ENCODE results near the gene ATL1. TPM values are rescaled to one million over a fixed set of nuclear protein-coding genes. Genes with fewer than 3 reads are reported as not detected.

The ATL1 gene
- total RNA-seq, 1 donor from 2014 or later: 8.4 TPM

DNA sequence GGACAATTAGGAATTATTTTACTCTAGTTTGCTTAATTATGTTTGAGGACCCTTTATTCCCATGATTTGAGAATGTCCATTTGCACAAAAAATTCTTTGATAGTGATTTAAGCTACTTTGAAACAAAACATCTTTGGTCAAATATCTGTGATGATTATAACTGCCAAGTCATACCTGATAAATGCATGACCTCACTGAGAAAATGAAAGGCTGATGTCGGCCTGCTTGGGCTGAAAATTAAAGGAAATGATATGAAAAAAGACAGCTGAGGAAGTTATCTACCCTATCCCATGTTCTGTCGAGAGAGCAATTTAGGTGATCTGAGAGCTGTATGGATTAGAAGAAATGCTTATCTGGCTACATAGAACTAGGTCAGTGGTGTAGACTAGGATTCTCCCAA is 43.6 kb downstream of the ATL1 start:
- Histone ChIP-seq H3K4me1 (no peaks in the 10 kb centered on the region), H3K36me3 (no peaks in the 10 kb centered on the region), H3K4me3 (no peak overlapping the region), H3K27me3 (ENCODE audit: low read depth) (no peaks in the 10 kb centered on the region), H3K9me3 (no peaks in the 10 kb centered on the region), H3K27ac (no peak overlapping the region)
- ATAC-seq (no peak), DNase-seq (no peak)
- TF ChIP-seq, protein P1, sequence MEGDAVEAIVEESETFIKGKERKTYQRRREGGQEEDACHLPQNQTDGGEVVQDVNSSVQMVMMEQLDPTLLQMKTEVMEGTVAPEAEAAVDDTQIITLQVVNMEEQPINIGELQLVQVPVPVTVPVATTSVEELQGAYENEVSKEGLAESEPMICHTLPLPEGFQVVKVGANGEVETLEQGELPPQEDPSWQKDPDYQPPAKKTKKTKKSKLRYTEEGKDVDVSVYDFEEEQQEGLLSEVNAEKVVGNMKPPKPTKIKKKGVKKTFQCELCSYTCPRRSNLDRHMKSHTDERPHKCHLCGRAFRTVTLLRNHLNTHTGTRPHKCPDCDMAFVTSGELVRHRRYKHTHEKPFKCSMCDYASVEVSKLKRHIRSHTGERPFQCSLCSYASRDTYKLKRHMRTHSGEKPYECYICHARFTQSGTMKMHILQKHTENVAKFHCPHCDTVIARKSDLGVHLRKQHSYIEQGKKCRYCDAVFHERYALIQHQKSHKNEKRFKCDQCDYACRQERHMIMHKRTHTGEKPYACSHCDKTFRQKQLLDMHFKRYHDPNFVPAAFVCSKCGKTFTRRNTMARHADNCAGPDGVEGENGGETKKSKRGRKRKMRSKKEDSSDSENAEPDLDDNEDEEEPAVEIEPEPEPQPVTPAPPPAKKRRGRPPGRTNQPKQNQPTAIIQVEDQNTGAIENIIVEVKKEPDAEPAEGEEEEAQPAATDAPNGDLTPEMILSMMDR (IDR thresholded peaks at IDR 0.05): no peak
- intact Hi-C loops (cut with DNase I): no loop called here

DNA sequence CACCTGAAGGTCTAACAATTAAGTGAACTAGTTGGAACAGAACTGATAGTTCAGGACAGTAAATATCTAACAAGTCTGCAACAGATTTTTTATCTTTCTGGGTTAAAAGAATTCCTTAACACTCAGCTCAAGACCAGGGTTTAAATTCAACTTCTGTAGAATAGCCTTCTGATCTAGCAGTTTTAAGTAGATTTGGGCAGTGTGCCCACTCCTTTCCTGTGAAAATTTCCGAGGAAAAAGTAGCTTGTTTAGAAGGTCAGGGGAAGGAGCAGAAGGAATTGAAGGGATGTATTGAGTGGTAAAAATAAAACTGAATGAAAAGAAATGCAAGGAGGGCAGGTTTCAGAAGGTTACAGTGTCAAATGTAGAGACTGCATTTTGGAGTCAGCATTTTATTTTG is 45.8 kb downstream of the ATL1 start:
- Histone ChIP-seq H3K4me3 (no peak overlapping the region), H3K36me3 (no peaks in the 10 kb centered on the region), H3K27ac (no peak overlapping the region), H3K9me3 (no peaks in the 10 kb centered on the region), H3K27me3 (ENCODE audit: low read depth) (no peaks in the 10 kb centered on the region), H3K4me1 (no peaks in the 10 kb centered on the region)
- ATAC-seq: no peak
- TF ChIP-seq, protein P1 (IDR thresholded peaks at IDR 0.05): no peak
- no peak for DNase-seq
- intact Hi-C loops (cut with DNase I): no loop called here

DNA sequence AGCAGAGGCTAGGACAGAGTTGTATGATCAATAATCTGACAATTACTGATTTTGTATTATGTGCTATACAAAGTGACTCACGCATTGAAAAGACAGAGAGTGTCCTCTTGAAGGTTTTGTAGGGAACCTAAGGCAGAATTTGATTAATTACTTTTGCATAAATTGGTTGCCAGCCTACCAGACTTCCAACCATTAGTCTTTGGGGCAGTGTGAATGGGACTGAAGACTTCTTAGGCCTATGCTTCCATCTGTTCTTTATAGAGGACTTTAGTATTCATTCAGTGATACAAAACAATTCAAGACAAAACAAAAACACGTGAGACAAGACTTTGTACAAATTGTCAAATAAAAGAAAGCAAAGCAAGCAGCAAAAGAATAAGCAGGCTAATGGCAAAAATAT is 46.5 kb downstream of the ATL1 start:
- no peak for DNase-seq
- Histone ChIP-seq H3K27me3 (ENCODE audit: low read depth) (no peaks in the 10 kb centered on the region), H3K36me3 (no peaks in the 10 kb centered on the region), H3K4me3 (no peak overlapping the region), H3K9me3 (no peaks in the 10 kb centered on the region), H3K4me1 (no peaks in the 10 kb centered on the region), H3K27ac (no peak overlapping the region)
- TF ChIP-seq, protein P1 (IDR thresholded peaks at IDR 0.05): no peak
- intact Hi-C loops (cut with DNase I): no loop called here
- ATAC-seq: no peak

DNA sequence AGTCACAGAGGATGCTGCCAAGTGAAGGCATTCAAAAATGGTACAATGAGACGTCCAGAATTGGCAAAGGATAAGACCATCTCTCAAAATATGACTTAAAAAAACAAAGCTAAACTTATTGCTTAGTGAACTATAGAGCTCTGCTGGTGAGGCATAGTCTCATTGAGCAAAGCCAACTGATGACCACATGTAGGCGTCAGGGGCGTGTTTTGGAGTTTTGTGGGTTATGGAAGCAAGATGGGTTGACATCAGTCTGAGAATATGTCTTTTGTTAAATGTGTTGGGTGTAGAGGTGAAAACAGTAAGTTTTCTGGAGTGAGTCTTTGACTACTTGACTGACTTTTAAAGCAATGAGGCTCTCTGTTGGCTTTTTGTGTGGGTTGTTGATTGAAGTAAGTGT is 47.2 kb downstream of the ATL1 start:
- no peaks in the 10 kb centered on the region for H3K27me3 ChIP-seq (ENCODE audit: low read depth)
- ATAC-seq: no peak
- no peak overlapping the region for H3K27ac ChIP-seq
- no peaks in the 10 kb centered on the region for H3K36me3 ChIP-seq
- H3K4me3 ChIP-seq: no peak overlapping the region
- intact Hi-C loops (cut with DNase I): no loop called here
- TF ChIP-seq, protein P1 (IDR thresholded peaks at IDR 0.05): no peak
- H3K9me3 ChIP-seq: no peaks in the 10 kb centered on the region
- H3K4me1 ChIP-seq: no peaks in the 10 kb centered on the region
- DNase-seq: no peak

DNA sequence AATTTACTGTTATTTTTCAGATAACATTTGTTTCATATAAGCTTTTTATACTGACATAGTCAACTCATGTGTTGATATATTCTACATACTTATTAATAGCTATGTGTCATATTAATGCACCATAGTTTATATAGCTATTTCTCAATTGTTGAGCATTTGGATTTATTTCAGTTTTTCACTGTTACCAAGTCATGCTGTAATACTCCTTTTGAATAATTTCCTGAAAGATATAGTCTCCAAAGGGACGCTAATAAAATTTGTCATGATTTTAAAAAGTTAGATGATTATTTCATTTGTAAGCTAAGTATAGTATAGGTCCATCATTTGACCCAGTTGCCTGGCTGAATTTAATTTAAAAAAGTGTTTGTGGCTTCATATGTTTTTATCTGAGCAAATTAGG is 47.8 kb downstream of the ATL1 start:
- Histone ChIP-seq H3K27ac (no peak overlapping the region), H3K27me3 (ENCODE audit: low read depth) (no peaks in the 10 kb centered on the region), H3K4me3 (no peak overlapping the region), H3K36me3 (no peaks in the 10 kb centered on the region), H3K9me3 (no peaks in the 10 kb centered on the region), H3K4me1 (no peaks in the 10 kb centered on the region)
- intact Hi-C loops (cut with DNase I): no loop called here
- TF ChIP-seq, protein P1 (IDR thresholded peaks at IDR 0.05): no peak
- no peak for DNase-seq
- no peak for ATAC-seq

DNA sequence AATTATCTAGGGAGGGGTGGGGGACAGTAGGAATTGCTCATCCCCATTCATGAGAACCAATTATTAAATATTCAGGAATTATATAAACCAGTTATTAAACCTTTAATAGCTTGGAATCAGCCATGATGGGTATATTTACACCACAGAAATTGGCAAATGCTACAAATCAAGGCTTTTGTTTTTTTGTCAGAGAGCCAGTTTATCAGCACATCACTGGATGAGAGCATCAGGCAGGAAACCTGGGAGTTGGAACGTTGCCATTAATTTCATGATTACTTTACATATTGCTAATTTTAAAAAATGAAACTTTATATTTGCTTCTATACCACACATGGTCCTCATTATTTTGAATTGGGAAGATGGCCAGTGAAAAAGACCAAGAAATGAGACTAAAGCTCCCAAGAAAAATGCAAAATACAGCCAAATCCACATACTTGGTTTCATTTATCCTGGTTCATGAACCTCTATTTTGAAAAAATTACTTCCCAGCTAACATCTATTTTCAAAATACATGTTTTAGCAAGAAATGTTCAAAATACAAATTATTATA is 48.4 kb downstream of the ATL1 start:
- TF ChIP-seq, protein P1 (IDR thresholded peaks at IDR 0.05): no peak
- no peaks in the 10 kb centered on the region for H3K9me3 ChIP-seq
- H3K27ac ChIP-seq: no peak overlapping the region
- H3K4me3 ChIP-seq: no peak overlapping the region
- no peaks in the 10 kb centered on the region for H3K4me1 ChIP-seq
- DNase-seq (no peak), ATAC-seq (no peak)
- no peaks in the 10 kb centered on the region for H3K36me3 ChIP-seq
- intact Hi-C loops (cut with DNase I): no loop called here
- H3K27me3 ChIP-seq (ENCODE audit: low read depth): no peaks in the 10 kb centered on the region

Measured in lower lobe of right lung (tissue), 2 donors.